IMR-90 (cell line): ENCODE results near the gene LHFPL3.

Experiments
- BHLHE40 ChIP-seq: fragments of 150-350 bp; IDR thresholded peaks from 2 replicates; pipeline ENCODE4 v1.6.1; 2016; ENCODE audit warnings: mild to moderate bottlenecking, low read depth, low read length
- CHD1 ChIP-seq: IDR thresholded peaks from 2 replicates; pipeline ENCODE4 v1.6.1; 2012; ENCODE audit warnings: low read depth, low read length, improper control_type of control experiment
- CTCF ChIP-seq: conservative IDR thresholded peaks from 2 replicates; pipeline ENCODE4 v1.5.1; 2012; ENCODE audit warnings: mild to moderate bottlenecking, low read depth, low read length, improper control_type of control experiment
- FOS ChIP-seq: fragments of 150-350 bp; IDR thresholded peaks from 2 replicates; pipeline ENCODE4 v1.6.1; 2016; ENCODE audit warnings: low read depth, low read length
- MAZ ChIP-seq: IDR thresholded peaks from 2 replicates; pipeline ENCODE4 v1.6.1; 2012; ENCODE audit warnings: low read depth, mild to moderate bottlenecking, low read length, improper control_type of control experiment, moderate library complexity, borderline replicate concordance
- POLR2A ChIP-seq: IDR thresholded peaks from 2 replicates; pipeline ENCODE4 v1.6.1; 2012; ENCODE audit warnings: mild to moderate bottlenecking, low read depth, low read length
- USF2 ChIP-seq: fragments of 150-350 bp; IDR thresholded peaks from 2 replicates; pipeline ENCODE4 v1.6.1; 2017; ENCODE audit warnings: mild to moderate bottlenecking, antibody characterized with exemption, low read length, low read depth

GRCh38 chr7:104775531-104775930 lies 447.1 kb downstream of the LHFPL3 start:
- no peak for TF ChIP-seq CTCF
- TF ChIP-seq POLR2A, result no peak
- TF ChIP-seq CHD1, result no peak
- TF ChIP-seq USF2, result no peak
- TF ChIP-seq BHLHE40, result no peak
- no peak for TF ChIP-seq FOS
- no peak for TF ChIP-seq MAZ
